GM12872 (cell line): ENCODE data around the gene MIGA2.
A peak's percentile ranks its signal among the peaks of the same experiment; 100 is the strongest.

Source experiments
- TF ChIP-seq, protein P1 (sequence below): IDR thresholded peaks from 3 replicates; pipeline ENCODE4 v1.5.1; 2011; ENCODE audit warnings: low read depth, mild to moderate bottlenecking, low read length, moderate library complexity; ENCODE audit not compliant: insufficient read depth

The MIGA2 gene

DNA sequence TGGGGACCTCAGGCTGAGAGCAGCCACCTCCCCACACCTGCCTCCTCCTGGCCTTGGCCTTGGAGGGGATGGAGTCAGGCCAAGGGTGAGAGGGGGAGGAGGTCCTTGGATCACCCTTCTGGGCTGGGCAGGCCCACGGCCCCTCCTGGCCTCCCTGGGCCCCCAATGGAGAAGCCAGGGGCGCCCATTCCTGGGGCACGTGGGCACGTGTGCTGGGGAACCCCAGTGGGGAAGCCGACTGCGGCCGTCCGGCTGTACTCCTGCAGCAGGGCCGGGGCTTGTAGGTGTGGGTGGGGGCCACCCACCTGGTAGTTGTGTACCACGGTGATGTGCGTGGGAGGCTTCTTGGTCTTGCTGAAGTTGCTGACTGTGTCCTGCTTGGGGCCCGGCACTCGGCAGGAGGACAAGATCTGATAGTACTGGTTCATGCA lies 65.7 kb downstream of the MIGA2 start:
- TF ChIP-seq, protein P1, sequence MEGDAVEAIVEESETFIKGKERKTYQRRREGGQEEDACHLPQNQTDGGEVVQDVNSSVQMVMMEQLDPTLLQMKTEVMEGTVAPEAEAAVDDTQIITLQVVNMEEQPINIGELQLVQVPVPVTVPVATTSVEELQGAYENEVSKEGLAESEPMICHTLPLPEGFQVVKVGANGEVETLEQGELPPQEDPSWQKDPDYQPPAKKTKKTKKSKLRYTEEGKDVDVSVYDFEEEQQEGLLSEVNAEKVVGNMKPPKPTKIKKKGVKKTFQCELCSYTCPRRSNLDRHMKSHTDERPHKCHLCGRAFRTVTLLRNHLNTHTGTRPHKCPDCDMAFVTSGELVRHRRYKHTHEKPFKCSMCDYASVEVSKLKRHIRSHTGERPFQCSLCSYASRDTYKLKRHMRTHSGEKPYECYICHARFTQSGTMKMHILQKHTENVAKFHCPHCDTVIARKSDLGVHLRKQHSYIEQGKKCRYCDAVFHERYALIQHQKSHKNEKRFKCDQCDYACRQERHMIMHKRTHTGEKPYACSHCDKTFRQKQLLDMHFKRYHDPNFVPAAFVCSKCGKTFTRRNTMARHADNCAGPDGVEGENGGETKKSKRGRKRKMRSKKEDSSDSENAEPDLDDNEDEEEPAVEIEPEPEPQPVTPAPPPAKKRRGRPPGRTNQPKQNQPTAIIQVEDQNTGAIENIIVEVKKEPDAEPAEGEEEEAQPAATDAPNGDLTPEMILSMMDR, result no peak

GRCh38 chr9:129102791-129103594 lies 66.6 kb downstream of the MIGA2 start:
- TF ChIP-seq, protein P1, result peak; percentile 67

DNA sequence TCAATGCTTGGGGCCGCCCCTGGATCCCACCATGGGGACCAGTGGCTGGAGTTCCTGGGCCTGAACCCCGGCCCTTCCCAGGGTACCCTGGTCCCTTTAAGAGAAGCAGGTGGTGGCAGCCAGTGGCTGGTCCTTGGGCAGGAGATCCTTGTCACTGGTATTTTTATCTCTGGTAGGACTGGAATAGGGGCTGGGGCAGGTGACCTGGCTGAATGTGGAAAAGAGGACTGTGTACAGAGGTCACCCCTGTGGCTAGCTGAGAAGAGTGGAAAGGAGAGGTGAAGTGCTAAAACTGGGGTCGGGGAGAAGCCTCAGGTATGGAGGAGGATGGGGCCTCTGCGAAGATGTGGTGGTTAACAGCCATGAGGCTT lies 67.2 kb downstream of the MIGA2 start:
- TF ChIP-seq, protein P1, result no peak

GRCh38 chr9:129104051-129104450 lies 67.6 kb downstream of the MIGA2 start:
- TF ChIP-seq, protein P1, result no peak

GRCh38 chr9:129105857-129106694 lies 69.7 kb downstream of the MIGA2 start:
- TF ChIP-seq, protein P1, result no peak

DNA sequence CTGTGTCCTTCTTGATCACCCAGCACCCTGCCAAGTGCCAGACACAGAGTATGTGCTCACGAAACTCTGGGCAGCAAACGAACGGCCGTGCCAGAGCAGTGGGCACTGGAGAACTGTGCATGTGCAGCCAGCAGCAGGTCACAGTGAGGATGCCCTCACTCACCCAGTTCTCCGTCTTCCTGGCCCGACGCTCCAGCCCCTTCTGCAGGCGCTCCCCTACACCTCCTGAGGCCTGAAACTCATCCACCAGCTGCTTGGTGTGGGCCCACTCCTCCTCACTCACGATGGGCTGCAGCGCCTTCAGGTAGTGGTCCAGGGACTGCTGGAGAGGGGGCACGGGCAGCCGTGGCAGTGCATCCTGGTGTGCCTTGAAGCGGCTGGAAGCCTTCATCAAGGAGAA lies 71.2 kb downstream of the MIGA2 start:
- TF ChIP-seq, protein P1, result no peak

- TF ChIP-seq, protein P1, result no peak
Measured at GRCh38 chr9:129108083-129108804, 71.8 kb downstream of the MIGA2 start.
